ENCODE data around the gene GABRR3.

DNA sequence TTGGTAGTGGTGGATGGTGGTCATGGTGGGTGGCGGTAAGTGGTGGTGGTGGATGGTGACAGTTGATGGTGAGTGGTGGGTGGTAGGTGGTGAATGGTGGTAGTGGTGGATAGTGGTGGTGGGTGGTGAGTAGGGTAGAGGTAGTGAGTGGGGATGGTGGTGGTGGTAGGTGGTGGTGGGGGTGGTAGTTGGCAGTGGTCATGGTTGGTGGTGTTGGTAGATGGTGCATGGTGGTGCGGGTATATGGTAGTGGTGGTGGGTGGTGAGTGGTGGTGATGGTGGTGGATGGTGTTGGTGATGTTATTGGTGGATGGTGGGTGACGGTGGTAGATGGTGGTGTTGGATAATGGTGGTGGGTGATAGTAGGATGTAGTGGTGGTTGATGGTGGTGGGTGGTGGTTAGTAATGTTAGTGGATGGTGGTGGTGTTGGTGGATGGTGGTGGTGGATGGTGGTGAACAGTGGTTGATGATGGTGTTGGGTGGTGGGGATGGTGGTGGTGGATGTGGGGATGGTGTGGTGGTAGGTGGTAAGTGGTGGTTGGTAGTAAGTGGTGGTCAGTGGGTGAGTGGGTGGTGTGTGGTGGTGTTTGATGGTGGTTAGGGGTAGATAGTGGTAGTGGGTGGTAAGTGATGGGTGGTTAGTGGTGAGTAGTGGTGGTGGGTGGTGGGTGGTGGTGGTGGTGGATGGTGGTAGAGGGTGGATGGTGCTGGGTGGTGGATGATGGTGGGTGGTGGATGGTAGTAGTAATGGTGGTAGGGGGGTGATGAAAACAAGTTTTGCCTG is 46.1 kb downstream of the GABRR3 start:
- TF ChIP-seq, protein P1, sequence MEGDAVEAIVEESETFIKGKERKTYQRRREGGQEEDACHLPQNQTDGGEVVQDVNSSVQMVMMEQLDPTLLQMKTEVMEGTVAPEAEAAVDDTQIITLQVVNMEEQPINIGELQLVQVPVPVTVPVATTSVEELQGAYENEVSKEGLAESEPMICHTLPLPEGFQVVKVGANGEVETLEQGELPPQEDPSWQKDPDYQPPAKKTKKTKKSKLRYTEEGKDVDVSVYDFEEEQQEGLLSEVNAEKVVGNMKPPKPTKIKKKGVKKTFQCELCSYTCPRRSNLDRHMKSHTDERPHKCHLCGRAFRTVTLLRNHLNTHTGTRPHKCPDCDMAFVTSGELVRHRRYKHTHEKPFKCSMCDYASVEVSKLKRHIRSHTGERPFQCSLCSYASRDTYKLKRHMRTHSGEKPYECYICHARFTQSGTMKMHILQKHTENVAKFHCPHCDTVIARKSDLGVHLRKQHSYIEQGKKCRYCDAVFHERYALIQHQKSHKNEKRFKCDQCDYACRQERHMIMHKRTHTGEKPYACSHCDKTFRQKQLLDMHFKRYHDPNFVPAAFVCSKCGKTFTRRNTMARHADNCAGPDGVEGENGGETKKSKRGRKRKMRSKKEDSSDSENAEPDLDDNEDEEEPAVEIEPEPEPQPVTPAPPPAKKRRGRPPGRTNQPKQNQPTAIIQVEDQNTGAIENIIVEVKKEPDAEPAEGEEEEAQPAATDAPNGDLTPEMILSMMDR (IDR thresholded peaks at IDR 0.05; ENCODE audit: poor library complexity) = no peak
- TF ChIP-seq EZH2phosphoT487 (IDR thresholded peaks at IDR 0.05; ENCODE audit: low read depth, severe bottlenecking, unreplicated experiment) = no peak
